A549 (cell line): ENCODE data around the gene ZCCHC24.

Experiments used
- RFX5 ChIP-seq: fragments of 450-650 bp; IDR thresholded peaks from 2 replicates; pipeline ENCODE4 v1.7.1; 2014; ENCODE audit warnings: antibody characterized with exemption, mild to moderate bottlenecking, moderate library complexity
- TF ChIP-seq, protein P1 (sequence below): IDR thresholded peaks from 2 replicates; pipeline ENCODE4 v1.6.1; 2012
- TF ChIP-seq, protein P2 (sequence below): fragments of >200 bp; sonication (Bioruptor Twin); formaldehyde crosslinking; IDR thresholded peaks from 3 replicates; pipeline ENCODE4 v1.5.1; 2016

DNA sequence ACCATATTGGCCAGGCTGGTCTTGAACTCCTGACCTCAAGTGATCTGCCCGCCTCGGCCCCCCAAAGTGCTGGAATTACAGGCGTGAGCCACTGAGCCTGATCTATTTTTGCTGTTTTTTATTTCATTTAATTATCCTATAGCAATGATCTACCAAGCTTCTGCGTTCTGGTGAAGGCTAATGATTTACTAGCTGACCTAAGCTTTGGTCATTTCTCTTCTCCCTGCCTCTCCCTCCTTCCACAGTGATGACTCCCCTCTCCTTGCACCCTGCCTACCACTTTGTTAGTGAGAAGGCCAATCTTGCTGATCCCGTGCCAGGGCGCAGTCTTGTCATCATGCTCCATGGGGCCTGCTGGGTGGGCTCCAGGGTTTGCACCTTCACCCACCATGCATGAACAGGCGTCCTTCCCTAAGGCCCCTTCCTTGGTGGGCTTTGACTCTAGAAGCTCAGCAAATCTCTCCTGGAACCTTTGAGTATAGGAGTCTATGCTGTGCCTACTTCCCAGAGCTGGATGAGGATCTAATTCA is 11.9 kb upstream of the ZCCHC24 start:
- TF ChIP-seq, protein P1, sequence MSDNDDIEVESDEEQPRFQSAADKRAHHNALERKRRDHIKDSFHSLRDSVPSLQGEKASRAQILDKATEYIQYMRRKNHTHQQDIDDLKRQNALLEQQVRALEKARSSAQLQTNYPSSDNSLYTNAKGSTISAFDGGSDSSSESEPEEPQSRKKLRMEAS, result no peak
- TF ChIP-seq RFX5, result no peak
- TF ChIP-seq, protein P2, sequence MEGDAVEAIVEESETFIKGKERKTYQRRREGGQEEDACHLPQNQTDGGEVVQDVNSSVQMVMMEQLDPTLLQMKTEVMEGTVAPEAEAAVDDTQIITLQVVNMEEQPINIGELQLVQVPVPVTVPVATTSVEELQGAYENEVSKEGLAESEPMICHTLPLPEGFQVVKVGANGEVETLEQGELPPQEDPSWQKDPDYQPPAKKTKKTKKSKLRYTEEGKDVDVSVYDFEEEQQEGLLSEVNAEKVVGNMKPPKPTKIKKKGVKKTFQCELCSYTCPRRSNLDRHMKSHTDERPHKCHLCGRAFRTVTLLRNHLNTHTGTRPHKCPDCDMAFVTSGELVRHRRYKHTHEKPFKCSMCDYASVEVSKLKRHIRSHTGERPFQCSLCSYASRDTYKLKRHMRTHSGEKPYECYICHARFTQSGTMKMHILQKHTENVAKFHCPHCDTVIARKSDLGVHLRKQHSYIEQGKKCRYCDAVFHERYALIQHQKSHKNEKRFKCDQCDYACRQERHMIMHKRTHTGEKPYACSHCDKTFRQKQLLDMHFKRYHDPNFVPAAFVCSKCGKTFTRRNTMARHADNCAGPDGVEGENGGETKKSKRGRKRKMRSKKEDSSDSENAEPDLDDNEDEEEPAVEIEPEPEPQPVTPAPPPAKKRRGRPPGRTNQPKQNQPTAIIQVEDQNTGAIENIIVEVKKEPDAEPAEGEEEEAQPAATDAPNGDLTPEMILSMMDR, result no peak
